ENCODE measurements around the gene BDKRB2. TPM values are rescaled to one million over a fixed set of nuclear protein-coding genes. Genes with fewer than 3 reads are reported as not detected.

BDKRB2 gene
- total RNA-seq, 1 experiment from 2014 or later, result 0.15 TPM

DNA sequence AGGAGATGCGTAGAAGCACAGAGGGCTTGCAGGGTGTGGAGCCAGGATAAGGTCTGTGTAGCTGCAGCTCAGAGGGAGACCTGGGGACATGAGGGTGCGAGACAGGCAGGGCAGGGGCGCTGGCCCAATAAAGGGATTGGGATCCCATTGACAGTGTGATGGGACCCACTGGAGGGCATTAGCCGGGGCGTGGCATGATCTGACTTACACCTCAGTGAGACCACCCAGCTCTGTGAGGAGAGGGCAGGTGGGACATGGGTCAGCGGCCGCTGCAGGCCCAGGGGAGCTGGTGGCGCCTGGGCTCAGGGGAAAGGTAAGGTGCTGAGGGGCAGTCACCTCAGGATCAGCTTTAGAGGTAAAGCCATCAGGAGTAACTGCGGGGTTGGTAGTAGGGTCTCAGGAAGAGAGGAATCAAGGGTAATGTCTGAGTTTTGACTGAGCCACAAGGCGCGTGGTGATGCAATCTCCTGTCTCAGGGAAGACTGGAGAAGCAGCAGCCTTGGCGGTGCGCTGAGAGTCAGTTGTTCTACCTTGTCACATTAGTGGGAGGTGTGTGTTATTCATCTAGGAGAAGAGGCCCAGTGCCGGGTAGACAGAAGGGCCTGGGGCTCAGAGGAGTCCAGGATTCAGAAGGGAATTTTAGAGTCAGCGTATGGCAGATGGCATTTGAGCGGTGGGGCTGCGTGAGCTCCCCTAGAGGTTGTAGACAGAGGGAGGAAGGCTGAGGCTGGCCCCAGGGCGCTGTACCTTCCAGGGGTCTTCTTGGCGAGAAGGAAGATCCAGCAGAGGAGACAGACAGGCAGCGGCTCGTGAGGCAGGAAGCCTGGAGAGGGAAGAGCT is 30.8 kb upstream of the BDKRB2 start:
- no peak overlapping the region for H2BK5ac ChIP-seq (ENCODE audit: insufficient read length, low read length)
- H2AFZ ChIP-seq (ENCODE audit: low read length), result no peak overlapping the region
- no peaks in the 10 kb centered on the region for H3K36me3 Mint-ChIP-seq (ENCODE audit: insufficient read depth in 1 of 3, low read depth in 3 of 3)
- no peak overlapping the region for H3K18ac ChIP-seq (ENCODE audit: insufficient read length, low read depth, low read length)
- no peak overlapping the region for H3K27ac ChIP-seq (ENCODE audit: insufficient read length, low read depth, low read length)
- H3K14ac ChIP-seq (ENCODE audit: insufficient read depth, low read length), result no peak overlapping the region
- no peaks in the 10 kb centered on the region for H3K4me1 ChIP-seq (ENCODE audit: insufficient read depth, low read length)
- H3K27me3 Mint-ChIP-seq (ENCODE audit: low read depth), result peaks cover 27% of the 10 kb centered on the region
- no peak overlapping the region for H2BK15ac ChIP-seq (ENCODE audit: low read depth, low read length)
- H3K4ac ChIP-seq (ENCODE audit: low read depth, low read length), result no peak overlapping the region
- no peak overlapping the region for H2BK120ac ChIP-seq (ENCODE audit: low read depth, low read length, poor library complexity, severe bottlenecking)
- TF ChIP-seq, protein P1, sequence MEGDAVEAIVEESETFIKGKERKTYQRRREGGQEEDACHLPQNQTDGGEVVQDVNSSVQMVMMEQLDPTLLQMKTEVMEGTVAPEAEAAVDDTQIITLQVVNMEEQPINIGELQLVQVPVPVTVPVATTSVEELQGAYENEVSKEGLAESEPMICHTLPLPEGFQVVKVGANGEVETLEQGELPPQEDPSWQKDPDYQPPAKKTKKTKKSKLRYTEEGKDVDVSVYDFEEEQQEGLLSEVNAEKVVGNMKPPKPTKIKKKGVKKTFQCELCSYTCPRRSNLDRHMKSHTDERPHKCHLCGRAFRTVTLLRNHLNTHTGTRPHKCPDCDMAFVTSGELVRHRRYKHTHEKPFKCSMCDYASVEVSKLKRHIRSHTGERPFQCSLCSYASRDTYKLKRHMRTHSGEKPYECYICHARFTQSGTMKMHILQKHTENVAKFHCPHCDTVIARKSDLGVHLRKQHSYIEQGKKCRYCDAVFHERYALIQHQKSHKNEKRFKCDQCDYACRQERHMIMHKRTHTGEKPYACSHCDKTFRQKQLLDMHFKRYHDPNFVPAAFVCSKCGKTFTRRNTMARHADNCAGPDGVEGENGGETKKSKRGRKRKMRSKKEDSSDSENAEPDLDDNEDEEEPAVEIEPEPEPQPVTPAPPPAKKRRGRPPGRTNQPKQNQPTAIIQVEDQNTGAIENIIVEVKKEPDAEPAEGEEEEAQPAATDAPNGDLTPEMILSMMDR (conservative IDR thresholded peaks at IDR 0.05), result no peak
- H4K5ac ChIP-seq (ENCODE audit: insufficient read length, low read depth, low read length), result no peak overlapping the region
- H2BK20ac ChIP-seq (ENCODE audit: low read depth, low read length, poor library complexity, severe bottlenecking), result no peak overlapping the region
- no peak overlapping the region for H4K8ac ChIP-seq (replicated peaks; ENCODE audit: insufficient read length, low read depth, low read length)
- no peaks in the 10 kb centered on the region for H4K20me1 ChIP-seq (ENCODE audit: control insufficient read depth, insufficient read depth, insufficient read length)
- H3K79me1 ChIP-seq (ENCODE audit: insufficient read depth, low read depth, low read length, poor library complexity, severe bottlenecking), result no peaks in the 10 kb centered on the region
- no peak overlapping the region for H3K56ac ChIP-seq (ENCODE audit: insufficient read length, low read depth, low read length)
- no peak overlapping the region for H4K91ac ChIP-seq (ENCODE audit: insufficient read length, low read depth, low read length)
- no peak overlapping the region for H2AK5ac ChIP-seq (ENCODE audit: insufficient read length, low read length)
- no peaks in the 10 kb centered on the region for H3K9me3 Mint-ChIP-seq
- no peak overlapping the region for H3K27ac Mint-ChIP-seq
- no peak overlapping the region for H3K4me3 Mint-ChIP-seq
- no peaks in the 10 kb centered on the region for H3K23me2 ChIP-seq (ENCODE audit: insufficient read length, low read depth, low read length, poor library complexity, severe bottlenecking)
- no peak for DNase-seq
- no peaks in the 10 kb centered on the region; the same call in 1 of the 2 replicates for H3K27me3 ChIP-seq (ENCODE audit: insufficient read depth, low read length)
- H2BK12ac ChIP-seq (ENCODE audit: insufficient read length, low read depth, low read length), result no peak overlapping the region
- H3K4me2 ChIP-seq (ENCODE audit: insufficient read depth, insufficient read length, low read length), result no peak overlapping the region
- no peak overlapping the region for H3K9ac ChIP-seq (ENCODE audit: extremely low read depth, insufficient read length, low read length)
- no peaks in the 10 kb centered on the region for H3K79me2 ChIP-seq (ENCODE audit: insufficient read depth, low read length)
- H3K23ac ChIP-seq (ENCODE audit: insufficient read length, low read depth, low read length), result no peak overlapping the region
- WGBS (ENCODE audit: extremely low coverage, insufficient read length, low lambda C conversion rate), result no CpG with 5 or more reads among the region's 21 CpGs
- H3K9me3 ChIP-seq (ENCODE audit: control insufficient read depth, low read depth, low read length), result no peaks in the 10 kb centered on the region
- H3K4me1 Mint-ChIP-seq, result peaks cover 0 to 6% of the 10 kb centered on the region in 2 experiments; a peak in 3 of 4 replicates
- H3T11ph ChIP-seq (ENCODE audit: low read length), result no peak overlapping the region
